Transverse colon (tissue), 4 donors: Measurements from ENCODE around the gene DES. TPM values are rescaled to one million over a fixed set of nuclear protein-coding genes. Genes with fewer than 3 reads are reported as not detected.
A peak's percentile ranks its signal among the peaks of the same experiment; 100 is the strongest.

Experiments
- DNase-seq: peaks from one replicate; pipeline ENCODE4 v3.0.0-alpha.2; 2019
- H3K27ac ChIP-seq, 4 donors: fragments of 200-600 bp; sonication (generic); 2 replicates each; pipeline ENCODE4 v1.5.1; 2016 to 2018; ENCODE audit warnings: inconsistent platforms in 4 of 4
- H3K27me3 ChIP-seq: fragments of 200-600 bp; sonication (generic); 2 replicates; pipeline ENCODE4 v1.5.1; 2017; ENCODE audit warnings: inconsistent platforms
- H3K36me3 ChIP-seq, 4 donors: fragments of 200-600 bp; sonication (generic); 2 replicates each; pipeline ENCODE4 v1.5.1; 2017 to 2019; ENCODE audit warnings: inconsistent platforms in 4 of 4
- H3K4me1 ChIP-seq, 4 donors: fragments of 200-600 bp; sonication (generic); 2 replicates each; pipeline ENCODE4 v1.5.1; 2017 to 2020; ENCODE audit warnings: inconsistent platforms in 4 of 4
- H3K4me3 ChIP-seq, 4 donors: fragments of 200-600 bp; sonication (generic); 1 replicate in 1 of 4; 2 replicates in 3 of 4; pipeline versions ENCODE4 v1.5.1 to v1.6.1; 2017 to 2019; ENCODE audit warnings: inconsistent platforms in 4 of 4
- H3K9me3 ChIP-seq, 2 donors: fragments of 200-600 bp; sonication (generic); 2 replicates each; pipeline ENCODE4 v1.5.1; 2017 to 2019; ENCODE audit warnings: inconsistent platforms in 2 of 2
- EP300 ChIP-seq: sonication (generic); formaldehyde crosslinking; IDR thresholded peaks from one replicate; pipeline ENCODE4 v1.6.1; 2017; ENCODE audit warnings: antibody characterized with exemption, low read depth
- POLR2A ChIP-seq: fragments of 450-650 bp; IDR thresholded peaks from one replicate; pipeline ENCODE4 v1.6.1; 2016; ENCODE audit warnings: antibody characterized with exemption, mild to moderate bottlenecking, moderate library complexity
- POLR2AphosphoS5 ChIP-seq, 3 donors: sonication (generic); formaldehyde crosslinking; IDR thresholded peaks; one replicate each; pipeline ENCODE4 v1.6.1; 2016; ENCODE audit warnings: antibody characterized with exemption in 3 of 3
- WGBS, 2 donors: methylation state at CpG; one replicate each; pipeline ENCODE4 v1.1.5; 2018; ENCODE audit warnings: low coverage in 1 of 2; 5-methylcytosine and 5-hydroxymethylcytosine counted together
- in situ Hi-C, 4 donors: fragments of 200-750 bp; cut with MboI; loops; one replicate each; pipeline versions ENCODE4 v1.15.0 to v1.15.1; 2017; ENCODE audit warnings: low sequenced_read_pairs in 3 of 4, low pct_ligation_motif_present in 1 of 4, low pct_unique_long_range_greater_than_20kb in 1 of 4
- intact Hi-C: fragments of 100-400 bp; cut with DNase I; formaldehyde crosslinking; loops from one replicate; pipeline ENCODE4 v1.15.1; 2023; ENCODE audit warnings: low total_unique reads
- total RNA-seq, 4 donors: library from RNA; depleted of rRNA; stranded (reverse); fragments of >200 nt; gene quantifications; one replicate each; pipeline ENCODE4 v1.1.0, GENCODE V29; 2016
- TF ChIP-seq, protein P1 (sequence below), 5 experiments: fragments of 200-600 bp in 3 of 5; fragments of 450-650 bp in 2 of 5; sonication (generic) in 3 of 5; IDR thresholded peaks; 1 replicate in 2 of 5; 2 replicates in 3 of 5; pipeline ENCODE4 v1.5.1; 2016 to 2017; ENCODE audit warnings: antibody characterized with exemption in 5 of 5, inconsistent platforms in 3 of 5, mild to moderate bottlenecking in 2 of 5, moderate library complexity in 1 of 5

DES gene
- total RNA-seq, 4 donors from 2014 or later: 1,000 to 12,373 (median 1,519) TPM

DNA sequence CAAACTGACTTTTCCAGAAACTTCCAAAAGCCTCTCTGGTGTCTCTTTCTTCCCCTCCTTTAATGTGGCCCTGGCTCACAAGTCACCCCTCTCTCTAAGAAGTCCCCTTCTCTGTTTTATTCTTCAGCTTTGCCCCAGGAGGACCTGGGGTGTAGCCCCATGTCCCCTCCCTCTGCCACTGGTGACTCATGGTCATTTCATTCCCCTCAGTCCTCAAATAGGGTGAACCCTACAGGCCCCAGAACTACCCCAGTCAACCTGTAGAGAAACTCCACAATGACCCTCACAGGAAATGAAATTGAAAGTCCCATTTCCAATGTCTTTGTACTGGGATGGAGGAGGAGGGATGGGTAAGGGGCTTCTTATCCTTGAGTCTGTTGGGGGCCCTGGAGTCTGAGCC, 10.3 kb downstream of the DES start:
- intact Hi-C loops: no loop called here
- Histone ChIP-seq H3K36me3 (no peaks in the 10 kb centered on the region), H3K27ac (peak overlapping the region; percentile 31 to 96 (median 89)), H3K27me3 (peaks cover under 1% of the 10 kb centered on the region), H3K4me1 (peaks cover 0 to 2% (median 0%) of the 10 kb centered on the region in 4 donors), H3K9me3 (no peaks in the 10 kb centered on the region), H3K4me3 (no peak overlapping the region)
- TF ChIP-seq POLR2AphosphoS5 (IDR thresholded peaks at IDR 0.05) (peak in 1 of 3 donors; percentile 28), POLR2A (no peak)
- DNase-seq: no peak
- in situ Hi-C loops: no loop called here

GRCh38 chr2:219429958-219430606, 11.9 kb downstream of the DES start:
- DNase-seq: no peak
- Histone ChIP-seq H3K36me3 (no peaks in the 10 kb centered on the region), H3K27me3 (peaks cover 17% of the 10 kb centered on the region), H3K4me1 (peaks cover 0 to 9% (median 6%) of the 10 kb centered on the region in 4 donors), H3K9me3 (no peaks in the 10 kb centered on the region), H3K4me3 (no peak overlapping the region), H3K27ac (peak overlapping the region; percentile 15 to 96 (median 78))
- in situ Hi-C loops (no loop called here), intact Hi-C loops (no loop called here)
- WGBS, 2 donors: 83 to 88% methylated on average over 3 to 7 of the region's 7 CpGs
- TF ChIP-seq POLR2AphosphoS5 (IDR thresholded peaks at IDR 0.05) (peak; percentile 18 to 77 (median 75)), EP300 (no peak)

DNA sequence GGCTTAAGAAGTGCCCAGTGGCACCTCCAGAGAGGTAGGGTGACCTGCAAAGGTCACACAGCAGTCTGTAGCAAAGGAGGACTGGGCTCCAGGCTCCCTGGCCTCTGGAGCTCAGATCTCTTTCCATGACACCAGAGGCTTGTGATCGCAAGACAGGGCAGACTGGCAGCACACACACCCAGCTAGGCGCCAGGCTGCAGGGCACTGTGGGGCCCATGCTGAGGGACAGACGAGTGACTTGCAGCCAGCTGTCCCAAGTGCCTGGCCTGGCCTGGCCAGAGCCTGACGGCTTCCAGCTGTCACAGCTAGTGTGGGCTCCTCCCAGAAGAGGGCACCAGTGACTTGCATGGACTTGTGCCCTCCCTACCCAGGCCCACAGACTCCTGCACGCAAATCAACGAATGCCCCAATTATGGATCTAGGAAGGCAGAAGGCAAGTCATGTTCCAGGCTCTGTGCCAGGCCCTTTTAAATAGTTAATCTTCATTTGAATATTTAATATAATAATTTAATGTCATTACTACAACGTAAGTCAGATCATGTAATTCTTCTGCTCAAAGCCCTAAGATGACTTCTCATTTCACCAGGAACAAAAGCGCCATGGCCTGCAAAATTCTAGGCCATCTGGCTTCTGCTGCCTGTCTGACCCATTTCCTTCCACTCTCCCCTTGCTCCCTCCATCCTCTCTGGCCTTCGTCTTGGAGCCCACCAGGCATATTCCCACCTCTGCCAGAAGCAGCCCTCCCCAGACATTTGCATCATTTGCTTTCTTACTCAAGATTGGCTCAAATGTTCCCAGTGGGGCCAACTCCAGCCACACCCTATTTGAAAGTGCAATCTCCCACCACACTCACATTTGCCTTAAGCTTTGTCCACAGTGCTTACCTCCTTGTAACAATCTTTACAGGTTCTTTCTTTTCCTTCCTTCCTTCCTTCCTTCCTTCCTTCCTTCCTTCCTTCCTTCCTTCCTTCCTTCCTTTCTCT, 12.7 kb downstream of the DES start:
- DNase-seq: no peak
- in situ Hi-C loops: no loop called here
- Histone ChIP-seq H3K9me3 (no peaks in the 10 kb centered on the region), H3K4me1 (peaks cover 6 to 14% (median 10%) of the 10 kb centered on the region in 4 donors), H3K27ac (peak overlapping the region; percentile 15 to 96 (median 78)), H3K36me3 (no peaks in the 10 kb centered on the region), H3K4me3 (no peak overlapping the region), H3K27me3 (peaks cover 25% of the 10 kb centered on the region)
- intact Hi-C loops: no loop called here
- 44 to 49% methylated on average over 3 to 9 of the region's 9 CpGs for WGBS, 2 donors
- TF ChIP-seq POLR2AphosphoS5 (IDR thresholded peaks at IDR 0.05): peak in 2 of 3 donors; percentile 73 to 79
- peak; percentile 9 for TF ChIP-seq POLR2A
- TF ChIP-seq EP300: no peak

- Histone ChIP-seq H3K9me3 (no peaks in the 10 kb centered on the region), H3K36me3 (no peaks in the 10 kb centered on the region), H3K4me1 (peaks cover 6 to 21% (median 16%) of the 10 kb centered on the region in 4 donors), H3K27me3 (peaks cover 41% of the 10 kb centered on the region), H3K4me3 (peak overlapping the region in 1 of 4 donors; percentile 14), H3K27ac (peak overlapping the region; percentile 84 to 96 (median 85))
- 66 to 77% methylated on average over 8 to 16 of the region's 16 CpGs for WGBS, 2 donors
- intact Hi-C loops: no loop called here
- in situ Hi-C loops: no loop called here
- DNase-seq: peak; percentile 57
- TF ChIP-seq, protein P1, sequence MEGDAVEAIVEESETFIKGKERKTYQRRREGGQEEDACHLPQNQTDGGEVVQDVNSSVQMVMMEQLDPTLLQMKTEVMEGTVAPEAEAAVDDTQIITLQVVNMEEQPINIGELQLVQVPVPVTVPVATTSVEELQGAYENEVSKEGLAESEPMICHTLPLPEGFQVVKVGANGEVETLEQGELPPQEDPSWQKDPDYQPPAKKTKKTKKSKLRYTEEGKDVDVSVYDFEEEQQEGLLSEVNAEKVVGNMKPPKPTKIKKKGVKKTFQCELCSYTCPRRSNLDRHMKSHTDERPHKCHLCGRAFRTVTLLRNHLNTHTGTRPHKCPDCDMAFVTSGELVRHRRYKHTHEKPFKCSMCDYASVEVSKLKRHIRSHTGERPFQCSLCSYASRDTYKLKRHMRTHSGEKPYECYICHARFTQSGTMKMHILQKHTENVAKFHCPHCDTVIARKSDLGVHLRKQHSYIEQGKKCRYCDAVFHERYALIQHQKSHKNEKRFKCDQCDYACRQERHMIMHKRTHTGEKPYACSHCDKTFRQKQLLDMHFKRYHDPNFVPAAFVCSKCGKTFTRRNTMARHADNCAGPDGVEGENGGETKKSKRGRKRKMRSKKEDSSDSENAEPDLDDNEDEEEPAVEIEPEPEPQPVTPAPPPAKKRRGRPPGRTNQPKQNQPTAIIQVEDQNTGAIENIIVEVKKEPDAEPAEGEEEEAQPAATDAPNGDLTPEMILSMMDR (IDR thresholded peaks at IDR 0.05): peak; percentile 29 to 57 (median 44)
- TF ChIP-seq POLR2A (peak; percentile 25), EP300 (peak; percentile 37), POLR2AphosphoS5 (IDR thresholded peaks at IDR 0.05) (peak in 2 of 3 donors; percentile 37 to 69)
Observed at GRCh38 chr2:219433666-219434467, 15.7 kb downstream of the DES start.

DNA sequence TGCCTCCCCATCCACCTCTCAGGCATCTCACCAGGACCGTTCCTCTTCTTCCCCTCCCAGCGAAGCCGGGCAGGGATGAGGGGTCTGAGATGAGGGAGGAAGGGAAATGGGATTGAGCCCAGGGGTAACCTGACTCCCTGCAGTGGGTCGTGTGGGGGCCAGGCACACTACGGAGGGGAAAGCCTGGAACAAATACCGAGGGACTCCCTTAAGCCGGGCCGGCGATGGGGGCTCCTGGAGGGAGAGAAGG, 16.2 kb downstream of the DES start:
- Histone ChIP-seq H3K9me3 (no peaks in the 10 kb centered on the region), H3K27me3 (peaks cover 43% of the 10 kb centered on the region), H3K36me3 (no peaks in the 10 kb centered on the region), H3K4me3 (peak overlapping the region in 2 of 4 donors; percentile 14 to 24), H3K27ac (peak overlapping the region; percentile 84 to 96 (median 85)), H3K4me1 (peaks cover 6 to 21% (median 16%) of the 10 kb centered on the region in 4 donors)
- WGBS, 2 donors: 44% methylated on average over 9 of the region's 9 CpGs; no CpG with 5 or more reads in 1 of the 2 donors
- intact Hi-C loops: no loop called here
- TF ChIP-seq, protein P1 (IDR thresholded peaks at IDR 0.05): no peak
- no peak for TF ChIP-seq POLR2AphosphoS5 (IDR thresholded peaks at IDR 0.05)
- no peak for TF ChIP-seq POLR2A
- TF ChIP-seq EP300: no peak
- DNase-seq: no peak
- in situ Hi-C loops: no loop called here
